ENCODE measurements around the gene SLC3A2. TPM values are rescaled to one million over a fixed set of nuclear protein-coding genes. Genes with fewer than 3 reads are reported as not detected.

The SLC3A2 gene
- total RNA-seq, 5 donors from 2014 or later (not counting 1 experiment from before 2014, with no cell fraction given), result 178 to 248 (median 237) TPM

GRCh38 chr11:62889484-62890437 lies 9.1 kb downstream of the SLC3A2 start:
- no peak overlapping the region for H3K27ac ChIP-seq (ENCODE audit: low read length)
- ChIA-PET CTCF (interaction anchor here in 1 of 2 donors (0.6 kb wide), 1 partner anchor 8 kb away, joined by 4 read pairs; no protein-coding TSS in a partner anchor), POLR2A (interaction anchor here in 1 of 2 donors (0.5 kb wide), 1 partner anchor 117 kb away, joined by 3 read pairs; no protein-coding TSS in a partner anchor)
- peak overlapping the region in 1 of 2 donors; percentile 61 for H3K27ac Mint-ChIP-seq
- H3K4me3 ChIP-seq (ENCODE audit: control insufficient read depth in 1 of 2, extremely low read depth in 1 of 2, low read length in 1 of 2), result no peak overlapping the region
- H3K36me3 ChIP-seq (ENCODE audit: control insufficient read depth in 2 of 2, extremely low read depth in 1 of 2, insufficient read depth in 1 of 2, low read length in 1 of 2), result peaks cover 9 to 51% of the 10 kb centered on the region in 2 donors
- peaks cover 11 to 16% (median 11%) of the 10 kb centered on the region in 3 donors for H3K4me1 Mint-ChIP-seq
- no peaks in the 10 kb centered on the region for H3K9me3 ChIP-seq
- H3K27me3 Mint-ChIP-seq, result no peaks in the 10 kb centered on the region
- no peak overlapping the region for H3K4me3 Mint-ChIP-seq
- no peaks in the 10 kb centered on the region for H3K9me3 Mint-ChIP-seq
- ATAC-seq (replicated peaks in 1 of 4) (peak in 3 of 4 experiments; percentile 18 to 36 (median 35)), DNase-seq (no peak)
- H3K4me1 ChIP-seq (ENCODE audit: control insufficient read depth in 1 of 2, extremely low read depth in 1 of 2, insufficient read depth in 2 of 2, low read length in 2 of 2), result peaks cover 0 to 7% of the 10 kb centered on the region in 2 experiments
- 81% methylated on average over 7 of the region's 11 CpGs for WGBS (ENCODE audit: insufficient coverage)
- peaks cover 33% of the 10 kb centered on the region for H3K36me3 Mint-ChIP-seq
- H3K27me3 ChIP-seq (replicated peaks in 1 of 2; ENCODE audit: control insufficient read depth in 2 of 2, extremely low read depth in 1 of 2, insufficient read depth in 2 of 2, low read length in 1 of 2), result no peaks in the 10 kb centered on the region

GRCh38 chr11:62892077-62892922 lies 11.6 kb downstream of the SLC3A2 start:
- ATAC-seq (replicated peaks in 1 of 4), result no peak
- H3K27ac Mint-ChIP-seq, result no peak overlapping the region
- DNase-seq, result no peak
- POLR2A ChIA-PET, result interaction anchor here in 1 of 2 donors (0.5 kb wide), 1 partner anchor 216 kb away, joined by 3 read pairs; no protein-coding TSS in a partner anchor
- Histone ChIP-seq H3K9me3 (no peaks in the 10 kb centered on the region), H3K4me1 (ENCODE audit: control insufficient read depth in 1 of 2, extremely low read depth in 1 of 2, insufficient read depth in 2 of 2, low read length in 2 of 2) (no peaks in the 10 kb centered on the region), H3K27ac (ENCODE audit: low read length) (no peak overlapping the region), H3K27me3 (replicated peaks in 1 of 2; ENCODE audit: control insufficient read depth in 2 of 2, extremely low read depth in 1 of 2, insufficient read depth in 2 of 2, low read length in 1 of 2) (peaks cover 0 to 7% of the 10 kb centered on the region in 2 experiments), H3K4me3 (ENCODE audit: control insufficient read depth in 1 of 2, extremely low read depth in 1 of 2, low read length in 1 of 2) (no peak overlapping the region), H3K36me3 (ENCODE audit: control insufficient read depth in 2 of 2, extremely low read depth in 1 of 2, insufficient read depth in 1 of 2, low read length in 1 of 2) (peaks cover 0 to 26% of the 10 kb centered on the region in 2 donors)
- no peak overlapping the region for H3K4me3 Mint-ChIP-seq
- H3K9me3 Mint-ChIP-seq, result no peaks in the 10 kb centered on the region
- peaks cover 3 to 8% (median 3%) of the 10 kb centered on the region in 3 donors for H3K4me1 Mint-ChIP-seq
- peaks cover 1 to 5% of the 10 kb centered on the region in 2 donors for H3K27me3 Mint-ChIP-seq
- 93% methylated on average over 9 of the region's 10 CpGs for WGBS (ENCODE audit: insufficient coverage)
- peaks cover 19% of the 10 kb centered on the region for H3K36me3 Mint-ChIP-seq
- CTCF ChIA-PET, result no interaction called here

- no peaks in the 10 kb centered on the region for H3K9me3 ChIP-seq
- POLR2A ChIA-PET, result no interaction called here
- H3K9me3 Mint-ChIP-seq, result no peaks in the 10 kb centered on the region
- H3K36me3 ChIP-seq (ENCODE audit: control insufficient read depth in 2 of 2, extremely low read depth in 1 of 2, insufficient read depth in 1 of 2, low read length in 1 of 2), result no peaks in the 10 kb centered on the region
- H3K27me3 ChIP-seq (replicated peaks in 1 of 2; ENCODE audit: control insufficient read depth in 2 of 2, extremely low read depth in 1 of 2, insufficient read depth in 2 of 2, low read length in 1 of 2), result peaks cover 0 to 20% of the 10 kb centered on the region in 2 experiments
- H3K4me1 Mint-ChIP-seq, result no peaks in the 10 kb centered on the region
- no peak overlapping the region for H3K4me3 ChIP-seq (ENCODE audit: control insufficient read depth in 1 of 2, extremely low read depth in 1 of 2, low read length in 1 of 2)
- CTCF ChIA-PET, result no interaction called here
- H3K36me3 Mint-ChIP-seq, result no peaks in the 10 kb centered on the region
- H3K27me3 Mint-ChIP-seq, result peaks cover 7 to 12% of the 10 kb centered on the region in 2 donors
- H3K27ac Mint-ChIP-seq, result no peak overlapping the region
- no peak for ATAC-seq (replicated peaks in 1 of 4)
- no peak overlapping the region for H3K4me3 Mint-ChIP-seq
- DNase-seq, result no peak
- WGBS (ENCODE audit: insufficient coverage), result 62% methylated on average over 1 of the region's 6 CpGs
- H3K4me1 ChIP-seq (ENCODE audit: control insufficient read depth in 1 of 2, extremely low read depth in 1 of 2, insufficient read depth in 2 of 2, low read length in 2 of 2), result no peaks in the 10 kb centered on the region
- H3K27ac ChIP-seq (ENCODE audit: low read length), result no peak overlapping the region
These were observed 14.8 kb downstream of the SLC3A2 start for GRCh38 chr11:62895501-62895900.

- Histone ChIP-seq H3K4me3 (ENCODE audit: control insufficient read depth in 1 of 2, extremely low read depth in 1 of 2, low read length in 1 of 2) (no peak overlapping the region), H3K9me3 (no peaks in the 10 kb centered on the region), H3K4me1 (ENCODE audit: control insufficient read depth in 1 of 2, extremely low read depth in 1 of 2, insufficient read depth in 2 of 2, low read length in 2 of 2) (no peaks in the 10 kb centered on the region), H3K27me3 (replicated peaks in 1 of 2; ENCODE audit: control insufficient read depth in 2 of 2, extremely low read depth in 1 of 2, insufficient read depth in 2 of 2, low read length in 1 of 2) (peaks cover 0 to 20% of the 10 kb centered on the region in 2 experiments), H3K27ac (ENCODE audit: low read length) (no peak overlapping the region), H3K36me3 (ENCODE audit: control insufficient read depth in 2 of 2, extremely low read depth in 1 of 2, insufficient read depth in 1 of 2, low read length in 1 of 2) (no peaks in the 10 kb centered on the region)
- Mint-ChIP-seq H3K4me3 (no peak overlapping the region), H3K36me3 (no peaks in the 10 kb centered on the region), H3K27me3 (peaks cover 7 to 13% of the 10 kb centered on the region in 2 donors), H3K4me1 (no peaks in the 10 kb centered on the region), H3K27ac (no peak overlapping the region), H3K9me3 (no peaks in the 10 kb centered on the region)
- no peak for DNase-seq
- ATAC-seq (replicated peaks in 1 of 4), result no peak
- WGBS (ENCODE audit: insufficient coverage), result 68% methylated on average over 8 of the region's 10 CpGs
- ChIA-PET POLR2A (interaction anchor here in 1 of 2 donors (0.7 kb wide), 1 partner anchor 1578 kb away, joined by 3 read pairs; no protein-coding TSS in a partner anchor), CTCF (no interaction called here)
These were observed 15.4 kb downstream of the SLC3A2 start for GRCh38 chr11:62896049-62896448.

GRCh38 chr11:62897311-62897710 lies 16.6 kb downstream of the SLC3A2 start:
- peaks cover 7 to 13% of the 10 kb centered on the region in 2 donors for H3K27me3 Mint-ChIP-seq
- 80% methylated on average over 2 of the region's 2 CpGs for WGBS (ENCODE audit: insufficient coverage)
- Histone ChIP-seq H3K4me3 (ENCODE audit: control insufficient read depth in 1 of 2, extremely low read depth in 1 of 2, low read length in 1 of 2) (no peak overlapping the region), H3K9me3 (no peaks in the 10 kb centered on the region), H3K27ac (ENCODE audit: low read length) (no peak overlapping the region), H3K27me3 (replicated peaks in 1 of 2; ENCODE audit: control insufficient read depth in 2 of 2, extremely low read depth in 1 of 2, insufficient read depth in 2 of 2, low read length in 1 of 2) (peaks cover 0 to 20% of the 10 kb centered on the region in 2 experiments), H3K4me1 (ENCODE audit: control insufficient read depth in 1 of 2, extremely low read depth in 1 of 2, insufficient read depth in 2 of 2, low read length in 2 of 2) (no peaks in the 10 kb centered on the region), H3K36me3 (ENCODE audit: control insufficient read depth in 2 of 2, extremely low read depth in 1 of 2, insufficient read depth in 1 of 2, low read length in 1 of 2) (no peaks in the 10 kb centered on the region)
- CTCF ChIA-PET, result no interaction called here
- no peak overlapping the region for H3K27ac Mint-ChIP-seq
- H3K4me1 Mint-ChIP-seq, result no peaks in the 10 kb centered on the region
- ATAC-seq (replicated peaks in 1 of 4) (no peak), DNase-seq (no peak)
- POLR2A ChIA-PET, result no interaction called here
- H3K4me3 Mint-ChIP-seq, result no peak overlapping the region
- no peaks in the 10 kb centered on the region for H3K9me3 Mint-ChIP-seq
- no peaks in the 10 kb centered on the region for H3K36me3 Mint-ChIP-seq

- H3K27ac ChIP-seq (ENCODE audit: low read length), result no peak overlapping the region
- no peaks in the 10 kb centered on the region for H3K36me3 ChIP-seq (ENCODE audit: control insufficient read depth in 2 of 2, extremely low read depth in 1 of 2, insufficient read depth in 1 of 2, low read length in 1 of 2)
- H3K9me3 Mint-ChIP-seq, result no peaks in the 10 kb centered on the region
- peaks cover 7 to 13% of the 10 kb centered on the region in 2 donors for H3K27me3 Mint-ChIP-seq
- peaks cover 0 to 20% of the 10 kb centered on the region in 2 experiments for H3K27me3 ChIP-seq (replicated peaks in 1 of 2; ENCODE audit: control insufficient read depth in 2 of 2, extremely low read depth in 1 of 2, insufficient read depth in 2 of 2, low read length in 1 of 2)
- H3K4me1 Mint-ChIP-seq, result peaks cover 0 to 2% (median 0%) of the 10 kb centered on the region in 3 donors
- ChIA-PET CTCF (no interaction called here), POLR2A (no interaction called here)
- ATAC-seq (replicated peaks in 1 of 4), result no peak
- no peak for DNase-seq
- no peaks in the 10 kb centered on the region for H3K9me3 ChIP-seq
- H3K4me1 ChIP-seq (ENCODE audit: control insufficient read depth in 1 of 2, extremely low read depth in 1 of 2, insufficient read depth in 2 of 2, low read length in 2 of 2), result no peaks in the 10 kb centered on the region
- no peak overlapping the region for H3K27ac Mint-ChIP-seq
- H3K4me3 Mint-ChIP-seq, result no peak overlapping the region
- H3K36me3 Mint-ChIP-seq, result no peaks in the 10 kb centered on the region
- H3K4me3 ChIP-seq (ENCODE audit: control insufficient read depth in 1 of 2, extremely low read depth in 1 of 2, low read length in 1 of 2), result no peak overlapping the region
These were observed 17.3 kb downstream of the SLC3A2 start for GRCh38 chr11:62898027-62898426.

All from T-cell (primary cell).